NT2/D1 (cell line): ENCODE data around the gene OXNAD1.
A peak's percentile ranks its signal among the peaks of the same experiment; 100 is the strongest.

Experiments used
- DNase-seq: peaks from one replicate; pipeline ENCODE4 v3.0.0-alpha.2; 2011; ENCODE audit warnings: low read depth, low spot score
- H3K27me3 ChIP-seq: 2 replicates; pipeline ENCODE4 v1.6.0; 2011; ENCODE audit warnings: mild to moderate bottlenecking; ENCODE audit not compliant: insufficient read length, insufficient read depth
- H3K36me3 ChIP-seq: 2 replicates; pipeline ENCODE4 v1.6.1; 2011; ENCODE audit warnings: mild to moderate bottlenecking, low read length, mixed read lengths; ENCODE audit not compliant: insufficient read depth, insufficient read length
- H3K4me1 ChIP-seq: 2 replicates; pipeline ENCODE4 v1.5.1; 2011; ENCODE audit not compliant: insufficient read depth, insufficient read length
- H3K4me3 ChIP-seq: 2 replicates; pipeline ENCODE4 v1.5.1; 2011; ENCODE audit warnings: low read depth; ENCODE audit not compliant: insufficient read length
- H3K9ac ChIP-seq: 2 replicates; pipeline ENCODE4 v1.6.0; 2011; ENCODE audit warnings: low read depth; ENCODE audit not compliant: insufficient read length
- H3K9me3 ChIP-seq: 2 replicates; pipeline ENCODE4 v1.5.1; 2011; ENCODE audit warnings: mild to moderate bottlenecking, low read length; ENCODE audit not compliant: insufficient read depth
- SUZ12 ChIP-seq: IDR thresholded peaks from 2 replicates; pipeline ENCODE4 v1.6.1; 2011; ENCODE audit not compliant: insufficient read length, insufficient read depth; ENCODE audit errors: extremely low read depth
- YY1 ChIP-seq: IDR thresholded peaks from 2 replicates; pipeline ENCODE4 v1.6.1; 2011; ENCODE audit not compliant: insufficient read length, insufficient read depth
- ZNF274 ChIP-seq: IDR thresholded peaks from 2 replicates; pipeline ENCODE4 v1.6.1; 2011; ENCODE audit warnings: mild to moderate bottlenecking, low read depth, low read length

Gene OXNAD1

DNA sequence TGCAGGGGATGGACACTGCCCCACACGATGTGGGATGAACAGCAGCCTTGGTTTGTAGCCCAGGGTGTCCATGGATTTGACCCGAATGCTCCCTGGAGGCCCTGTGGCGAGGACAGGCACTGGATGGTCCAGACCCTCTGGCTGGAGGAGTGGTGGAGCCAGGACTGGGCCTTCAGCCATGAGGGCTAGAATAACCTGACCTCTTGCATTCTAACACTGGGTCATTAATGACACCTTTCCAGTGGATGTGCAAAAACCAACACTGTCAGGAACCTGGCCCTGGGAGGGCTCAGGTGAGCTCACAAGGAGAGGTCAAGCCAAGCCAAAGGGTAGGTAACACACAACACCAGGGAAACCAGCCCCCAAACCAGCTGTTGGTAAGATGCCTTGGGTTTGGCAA lies 51.4 kb downstream of the OXNAD1 start:
- Histone ChIP-seq H3K36me3 (peaks cover 78% of the 10 kb centered on the region), H3K4me1 (no peaks in the 10 kb centered on the region), H3K9me3 (no peaks in the 10 kb centered on the region), H3K9ac (no peak overlapping the region), H3K27me3 (no peaks in the 10 kb centered on the region), H3K4me3 (no peak overlapping the region)
- DNase-seq = no peak
- TF ChIP-seq SUZ12 (no peak), YY1 (no peak), ZNF274 (no peak)

DNA sequence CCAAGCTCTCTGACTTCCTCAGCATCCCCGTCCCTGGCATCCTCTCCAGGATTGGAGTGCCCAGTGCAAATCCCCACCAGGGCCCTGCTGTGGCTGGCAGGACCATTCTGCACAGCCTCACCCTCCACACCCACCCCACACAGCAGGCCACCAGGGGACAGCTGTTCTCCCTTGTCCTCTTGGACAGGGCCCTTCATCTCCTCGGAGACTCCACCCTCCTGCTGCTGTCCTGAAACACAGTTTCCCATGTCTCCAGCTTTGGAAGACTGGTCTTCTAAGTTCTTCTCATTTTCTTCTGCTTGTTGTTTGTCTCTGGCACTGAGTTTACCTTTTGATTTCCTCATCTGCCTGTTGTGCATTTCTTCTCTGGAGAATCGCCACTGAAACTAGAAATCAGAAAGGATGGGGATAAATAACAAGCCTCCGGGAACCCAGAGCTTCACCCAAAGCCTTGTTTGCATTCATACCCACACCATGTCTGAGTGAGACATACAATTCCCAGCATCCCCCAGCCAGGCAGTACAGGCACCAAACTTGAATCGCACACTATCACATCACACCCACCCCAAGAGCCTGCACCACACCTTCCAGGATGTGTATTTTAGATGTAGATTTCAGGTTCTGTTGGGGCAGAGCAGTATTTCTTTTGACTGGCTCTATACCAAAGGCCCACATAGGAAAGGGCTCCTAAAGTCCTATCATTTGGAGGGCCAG lies 52.0 kb downstream of the OXNAD1 start:
- Histone ChIP-seq H3K27me3 (no peaks in the 10 kb centered on the region), H3K9ac (no peak overlapping the region), H3K9me3 (no peaks in the 10 kb centered on the region), H3K4me3 (no peak overlapping the region), H3K4me1 (no peaks in the 10 kb centered on the region), H3K36me3 (peaks cover 80% of the 10 kb centered on the region)
- no peak for DNase-seq
- no peak for TF ChIP-seq SUZ12
- no peak for TF ChIP-seq YY1

DNA sequence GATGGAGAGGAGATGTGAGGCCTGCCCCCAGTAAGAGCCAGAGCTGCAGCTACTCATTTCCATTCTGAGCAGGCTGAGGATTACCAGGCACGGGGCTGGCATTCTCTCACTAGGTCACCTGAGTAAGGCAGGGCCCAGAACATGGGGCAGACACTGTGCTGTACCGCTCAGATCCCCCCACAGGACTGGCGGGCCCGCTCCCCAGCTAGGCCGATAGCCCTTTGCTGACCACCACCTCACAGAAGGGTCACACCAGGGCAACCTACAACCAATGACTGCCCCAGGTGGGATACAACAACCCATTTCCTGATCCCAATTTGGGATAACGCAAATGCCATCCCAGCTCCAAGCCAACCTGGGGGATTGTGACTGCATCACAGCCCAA lies 52.5 kb downstream of the OXNAD1 start:
- Histone ChIP-seq H3K9me3 (no peaks in the 10 kb centered on the region), H3K36me3 (peaks cover 80% of the 10 kb centered on the region)
- no peak for TF ChIP-seq SUZ12
- no peak for TF ChIP-seq ZNF274
- no peak for TF ChIP-seq YY1

DNA sequence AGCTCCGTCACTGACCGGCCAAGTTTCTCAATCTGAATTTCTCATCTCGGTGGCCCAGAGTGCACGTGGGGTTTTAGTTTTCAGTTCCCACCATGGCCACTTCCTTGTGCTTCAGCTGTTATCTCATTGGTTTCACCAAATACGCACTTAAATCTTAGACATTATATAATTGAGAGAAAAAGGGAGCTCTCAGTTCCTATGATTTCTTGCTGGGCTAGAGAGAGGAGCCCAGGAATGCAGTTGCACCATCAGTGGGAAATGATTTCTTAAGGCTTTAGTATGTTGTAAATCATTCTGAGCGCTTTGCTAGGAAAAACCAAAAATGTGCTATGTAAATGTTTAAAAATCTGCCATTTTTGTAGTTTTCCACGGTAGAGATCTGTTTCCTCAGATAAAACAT lies 53.2 kb downstream of the OXNAD1 start:
- no peaks in the 10 kb centered on the region for H3K9me3 ChIP-seq
- no peak overlapping the region for H3K4me3 ChIP-seq
- H3K9ac ChIP-seq = no peak overlapping the region
- peaks cover 81% of the 10 kb centered on the region for H3K36me3 ChIP-seq
- no peak for TF ChIP-seq SUZ12
- no peak for TF ChIP-seq YY1
- no peak for TF ChIP-seq ZNF274
- no peaks in the 10 kb centered on the region for H3K27me3 ChIP-seq
- no peak for DNase-seq
- no peaks in the 10 kb centered on the region for H3K4me1 ChIP-seq

More for the DNA sequence above, 52.5 kb downstream of the OXNAD1 start:
- Histone ChIP-seq H3K4me3 (no peak overlapping the region), H3K9ac (no peak overlapping the region), H3K27me3 (no peaks in the 10 kb centered on the region), H3K4me1 (no peaks in the 10 kb centered on the region)
- DNase-seq = no peak

DNA sequence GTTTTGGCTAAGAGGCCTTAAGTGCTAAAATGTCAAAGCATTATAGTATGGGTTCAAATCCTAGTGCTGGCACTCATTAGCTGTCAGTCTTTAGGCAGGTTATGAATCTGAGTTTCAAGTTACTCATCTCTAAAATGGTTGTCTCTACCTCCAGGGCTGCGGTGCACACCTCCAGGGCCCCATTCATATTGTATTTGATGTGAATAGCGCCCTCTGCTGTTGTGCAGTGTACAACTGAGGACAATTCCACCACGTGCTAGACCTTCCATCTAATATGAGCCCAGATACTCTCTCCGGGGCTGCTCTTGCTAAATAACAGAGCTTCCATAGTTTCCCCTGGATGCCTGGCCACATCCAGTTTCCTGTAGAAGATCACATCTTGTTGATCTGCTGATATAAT lies 54.3 kb downstream of the OXNAD1 start:
- Histone ChIP-seq H3K36me3 (peaks cover 78% of the 10 kb centered on the region), H3K27me3 (no peaks in the 10 kb centered on the region), H3K4me1 (no peaks in the 10 kb centered on the region), H3K9ac (no peak overlapping the region), H3K4me3 (no peak overlapping the region), H3K9me3 (no peaks in the 10 kb centered on the region)
- peak; percentile 33 for DNase-seq
- TF ChIP-seq ZNF274 (no peak), SUZ12 (no peak), YY1 (no peak)

DNA sequence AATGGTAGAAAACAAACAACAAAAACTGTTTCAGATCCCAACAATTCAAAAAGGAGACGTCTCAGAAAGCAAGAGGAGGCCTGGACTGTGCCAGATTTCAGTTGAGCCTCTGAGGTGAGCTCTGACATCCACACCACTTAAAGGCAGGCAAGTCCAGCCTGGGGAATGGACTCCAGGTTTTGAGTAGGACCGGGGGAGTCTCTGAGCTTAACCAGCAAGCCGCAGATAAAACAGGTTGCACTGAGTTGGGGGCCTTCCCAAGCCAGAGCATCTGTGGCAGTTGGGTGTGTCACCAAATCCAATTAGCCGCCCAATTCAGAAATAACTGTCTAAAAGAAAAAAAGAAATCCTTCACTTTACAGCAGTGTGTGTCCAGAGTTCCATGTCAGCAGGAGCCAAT lies 54.7 kb downstream of the OXNAD1 start:
- TF ChIP-seq SUZ12 (no peak), YY1 (no peak), ZNF274 (no peak)
- no peak overlapping the region for H3K9ac ChIP-seq
- no peaks in the 10 kb centered on the region for H3K4me1 ChIP-seq
- DNase-seq = no peak
- no peak overlapping the region for H3K4me3 ChIP-seq
- no peaks in the 10 kb centered on the region for H3K9me3 ChIP-seq
- peaks cover 75% of the 10 kb centered on the region for H3K36me3 ChIP-seq
- H3K27me3 ChIP-seq = no peaks in the 10 kb centered on the region

DNA sequence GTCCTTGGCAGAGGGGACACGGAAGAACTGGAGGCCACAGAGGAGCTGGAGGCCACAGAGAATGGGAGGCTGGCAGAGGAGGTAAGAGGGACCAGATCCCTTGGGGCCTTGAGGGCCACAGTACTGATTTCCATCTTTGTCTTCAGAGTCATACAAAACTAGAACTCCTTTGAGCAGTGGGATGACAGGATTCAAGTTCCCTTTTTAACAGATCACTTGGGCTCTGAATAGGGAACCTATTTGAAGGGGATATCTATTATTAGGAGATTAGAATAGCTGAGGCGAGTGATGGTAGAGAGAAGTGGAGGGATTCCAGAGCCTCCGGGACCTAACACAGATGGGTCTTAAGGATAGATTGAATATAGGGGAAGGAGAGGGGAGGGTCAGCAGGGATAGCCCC lies 55.7 kb downstream of the OXNAD1 start:
- H3K9me3 ChIP-seq = no peaks in the 10 kb centered on the region
- H3K36me3 ChIP-seq = peaks cover 77% of the 10 kb centered on the region
- no peak overlapping the region for H3K9ac ChIP-seq
- DNase-seq = no peak
- no peaks in the 10 kb centered on the region for H3K27me3 ChIP-seq
- TF ChIP-seq ZNF274 (no peak), SUZ12 (no peak), YY1 (no peak)
- no peaks in the 10 kb centered on the region for H3K4me1 ChIP-seq
- no peak overlapping the region for H3K4me3 ChIP-seq
